Endothelial cell of umbilical vein (primary cell): ENCODE measurements around the gene INKA1. TPM values are rescaled to one million over a fixed set of nuclear protein-coding genes. Genes with fewer than 3 reads are reported as not detected.
"Not testable (repeated sequence)": the region's sequence is repeated elsewhere in the genome, so short reads cannot be mapped to it uniquely, and the experiment has no call there.

ENCODE experiments used
- BruUV-seq: library from RNA; stranded (reverse); fragments of 400-500 nt; replicated peaks from 2 replicates; lab custom pipeline; 2021; lab: Mats Ljungman, UMichigan
- CTCF ChIA-PET: fragments of 300-600, 350-600 bp; sonication (Branson Sonifier 250); formaldehyde crosslinking; loops from one replicate; lab custom pipeline; 2021; ENCODE audit warnings: antibody characterized with exemption, inconsistent platforms; lab: Charles Lee
- POLR2A ChIA-PET: fragments of 300-600, 350-600 bp; sonication (Branson Sonifier 250); formaldehyde crosslinking; loops from one replicate; lab custom pipeline; 2021; ENCODE audit warnings: antibody characterized with exemption, inconsistent platforms; lab: Charles Lee
- DNase-seq: peaks from one replicate; pipeline ENCODE4 v3.0.0-alpha.2; 2011; ENCODE audit warnings: low read depth, low spot score
- FAIRE-seq: peaks from 2 replicates; lab custom pipeline; 2011; peaks lifted over from hg19 to GRCh38; lab: Jason Lieb, UNC
- H2AFZ ChIP-seq: 2 replicates; pipeline ENCODE4 v1.6.0; 2012; ENCODE audit warnings: low read depth, low read length, control low read depth, inconsistent platforms
- H3K27ac ChIP-seq: 2 replicates; pipeline ENCODE4 v1.5.1; 2011; ENCODE audit warnings: low read depth, mild to moderate bottlenecking, control low read depth, low read length, moderate library complexity; ENCODE audit not compliant: insufficient read depth
- H3K27me3 ChIP-seq, 2 experiments: 2 replicates each; pipeline versions ENCODE4 v1.6.0 to v1.6.1; 2011; ENCODE audit warnings: low read length in 2 of 2, mixed read lengths in 1 of 2; ENCODE audit not compliant: control insufficient read depth in 2 of 2, insufficient read depth in 2 of 2
- H3K36me3 ChIP-seq, 2 experiments: 2 replicates in 1 of 2; 3 replicates in 1 of 2; pipeline ENCODE4 v1.5.1; 2011; ENCODE audit warnings: low read length in 2 of 2, mild to moderate bottlenecking in 1 of 2, moderate library complexity in 1 of 2; ENCODE audit not compliant: control insufficient read depth in 2 of 2, insufficient read depth in 2 of 2; ENCODE audit errors: extremely low read depth in 1 of 2
- H3K4me1 ChIP-seq: 3 replicates; pipeline ENCODE4 v1.5.1; 2011; ENCODE audit warnings: mild to moderate bottlenecking, low read length; ENCODE audit not compliant: control insufficient read depth, insufficient read depth; ENCODE audit errors: extremely low read depth
- H3K4me2 ChIP-seq: 2 replicates; pipeline ENCODE4 v1.6.1; 2011; ENCODE audit warnings: low read length, control low read depth, mixed read lengths; ENCODE audit not compliant: insufficient read depth
- H3K4me3 ChIP-seq, 3 experiments: fragments of 200-600 bp in 1 of 3; sonication (generic), shearing (Covaris generic) in 1 of 3; replicated peaks in 1 of 3; 2 replicates each; pipeline ENCODE4 v1.5.1; 2011 to 2016; ENCODE audit warnings: control low read depth in 3 of 3, low read length in 3 of 3, mild to moderate bottlenecking in 2 of 3, inconsistent platforms in 1 of 3, low read depth in 1 of 3, moderate library complexity in 1 of 3; ENCODE audit not compliant: insufficient read depth in 1 of 3
- H3K79me2 ChIP-seq: 2 replicates; pipeline ENCODE4 v1.6.0; 2012; ENCODE audit warnings: low read length, inconsistent platforms; ENCODE audit not compliant: control insufficient read depth, insufficient read depth
- H3K9ac ChIP-seq: replicated peaks from 2 replicates; pipeline ENCODE3; 2011; ENCODE audit warnings: low read length, control low read depth; ENCODE audit not compliant: insufficient read depth; ENCODE audit errors: extremely low read depth
- H3K9me1 ChIP-seq: replicated peaks from 3 replicates; pipeline ENCODE4 v1.6.0; 2011; ENCODE audit warnings: mild to moderate bottlenecking, low read length; ENCODE audit not compliant: control insufficient read depth, insufficient read depth; ENCODE audit errors: extremely low read depth
- H3K9me3 ChIP-seq: replicated peaks from 2 replicates; pipeline ENCODE4 v1.5.1; 2012; ENCODE audit warnings: low read length, inconsistent platforms; ENCODE audit not compliant: control insufficient read depth, insufficient read depth
- H4K20me1 ChIP-seq: replicated peaks from 2 replicates; pipeline ENCODE3; 2011; ENCODE audit warnings: mild to moderate bottlenecking, low read length; ENCODE audit not compliant: control insufficient read depth, insufficient read depth; ENCODE audit errors: extremely low read depth
- GATA2 ChIP-seq: IDR thresholded peaks from 2 replicates; pipeline ENCODE4 v1.7.0; 2011; ENCODE audit warnings: low read depth, mild to moderate bottlenecking, moderate library complexity, mixed read lengths, low read length; ENCODE audit not compliant: insufficient read length, insufficient read depth
- MYC ChIP-seq: IDR thresholded peaks from one replicate; pipeline ENCODE4 v1.6.1; 2011; ENCODE audit warnings: mild to moderate bottlenecking, low read depth, low read length
- POLR2AphosphoS5 ChIP-seq: IDR thresholded peaks from 2 replicates; pipeline ENCODE4 v1.6.1; 2012; ENCODE audit warnings: low read depth, mild to moderate bottlenecking, control low read depth, low read length, moderate library complexity; ENCODE audit not compliant: insufficient read depth
- dilution Hi-C: fragments of 300-500 bp; cut with MboI; formaldehyde crosslinking; loops from one replicate; pipeline ENCODE4 v1.15.0; 2019; ENCODE audit warnings: low sequenced_read_pairs; ENCODE audit not compliant: extremely low pct_ligation_motif_present
- intact Hi-C: fragments of 100-400 bp; cut with micrococcal nuclease; formaldehyde crosslinking; loops from one replicate; pipeline ENCODE4 v1.10.0; 2022
- polyA plus RNA-seq, 4 experiments: library from polyadenylated mRNA; depleted of rRNA in 3 of 4; stranded (reverse) in 3 of 4; unstranded in 1 of 4; fragments of >200 nt; gene quantifications; 2 replicates each; pipeline versions ENCODE4 v1.2.1 to v1.2.3, GENCODE V29; 2011 to 2012; ENCODE audit warnings: missing spikeins in 1 of 4
- total RNA-seq: library from RNA; stranded (reverse); gene quantifications from 2 replicates; pipeline ENCODE4 v1.2.3, GENCODE V29; 2021

INKA1 gene
- total and polyA plus RNA-seq, 2 donors (not counting 3 experiments of a cell fraction or from before 2014, with no cell fraction given) = 24.0 to 37.8 TPM

- H3K4me3 ChIP-seq = no peak overlapping the region
- ChIA-PET POLR2A (no interaction called here), CTCF (no interaction called here)
- peaks cover 2 to 14% of the 10 kb centered on the region in 2 experiments for H3K36me3 ChIP-seq
- dilution Hi-C loops (no loop called here), intact Hi-C loops (no loop called here)
- H3K4me2 ChIP-seq = no peak overlapping the region
- H3K27me3 ChIP-seq = no peaks in the 10 kb centered on the region
- FAIRE-seq = no peak
- TF ChIP-seq MYC (no peak), GATA2 (no peak), POLR2AphosphoS5 (no peak)
- no peaks in the 10 kb centered on the region for H4K20me1 ChIP-seq
- H3K27ac ChIP-seq = no peak overlapping the region
- peaks cover 76% of the 10 kb centered on the region for H3K79me2 ChIP-seq
- H3K4me1 ChIP-seq = peaks cover 2% of the 10 kb centered on the region
- no TSS peak for BruUV-seq
- H3K9ac ChIP-seq = no peak overlapping the region
- no peaks in the 10 kb centered on the region for H3K9me1 ChIP-seq
- no peak for DNase-seq
- no peaks in the 10 kb centered on the region for H3K9me3 ChIP-seq
- H2AFZ ChIP-seq = no peak overlapping the region
Measured at GRCh38 chr3:49780080-49780974, 22.7 kb upstream of the INKA1 start.

GRCh38 chr3:49780975-49781365 is 22.1 kb upstream of the INKA1 start:
- H3K4me3 ChIP-seq, H3K4me2 ChIP-seq, H3K9ac ChIP-seq, H3K27ac ChIP-seq, POLR2A ChIA-PET, H4K20me1 ChIP-seq, H3K4me1 ChIP-seq, dilution Hi-C loops, H3K9me1 ChIP-seq, FAIRE-seq, BruUV-seq, intact Hi-C loops, H3K9me3 ChIP-seq, DNase-seq, H3K27me3 ChIP-seq, H2AFZ ChIP-seq: not testable (repeated sequence)
- H3K36me3 ChIP-seq = peaks cover 2 to 14% of the 10 kb centered on the region in 2 experiments
- H3K79me2 ChIP-seq = peaks cover 80% of the 10 kb centered on the region
- CTCF ChIA-PET = interaction anchor here (1.4 kb wide), 1 partner anchor 14 kb away, joined by 4 read pairs; no protein-coding TSS in a partner anchor
